ENCODE measurements around the gene NANOGP8. TPM values are rescaled to one million over a fixed set of nuclear protein-coding genes. Genes with fewer than 3 reads are reported as not detected.
A peak's percentile ranks its signal among the peaks of the same experiment; 100 is the strongest.

NANOGP8 gene
- total RNA-seq, 1 donor = under 0.01 TPM

- peak overlapping the region; percentile 26 for H3K4me2 ChIP-seq (ENCODE audit: insufficient read depth, low read length)
- no peak overlapping the region for H3K4me3 ChIP-seq (ENCODE audit: insufficient read depth, low read length)
- no peaks in the 10 kb centered on the region for H3K27me3 ChIP-seq (ENCODE audit: insufficient read depth, low read length)
- TF ChIP-seq CTCF (IDR thresholded peaks at IDR 0.05; ENCODE audit: extremely low read depth, low read depth, low read length) = no peak
- DNase-seq (ENCODE audit: insufficient read length, low spot score, missing footprints) = no peak
- no peaks in the 10 kb centered on the region for H3K9me3 ChIP-seq (ENCODE audit: low read depth, low read length)
- no peaks in the 10 kb centered on the region for H4K20me1 ChIP-seq (ENCODE audit: insufficient read depth, low read length)
- no peaks in the 10 kb centered on the region for H3K36me3 ChIP-seq (ENCODE audit: insufficient read depth, low read length)
- H2AFZ ChIP-seq (ENCODE audit: low read length) = peak overlapping the region; percentile 58
- no peaks in the 10 kb centered on the region for H3K79me2 ChIP-seq (ENCODE audit: insufficient read depth, low read length)
- no peaks in the 10 kb centered on the region for H3K4me1 ChIP-seq (ENCODE audit: insufficient read depth, low read length)
- no peak overlapping the region for H3K27ac ChIP-seq (ENCODE audit: low read depth, low read length)
Observed at GRCh38 chr15:35068846-35069475, 16.1 kb downstream of the NANOGP8 start.

GRCh38 chr15:35067496-35068347, 17.4 kb downstream of the NANOGP8 start:
- TF ChIP-seq CTCF (IDR thresholded peaks at IDR 0.05; ENCODE audit: extremely low read depth, low read depth, low read length) = no peak
- no peaks in the 10 kb centered on the region for H3K4me1 ChIP-seq (ENCODE audit: insufficient read depth, low read length)
- H4K20me1 ChIP-seq (ENCODE audit: insufficient read depth, low read length) = no peaks in the 10 kb centered on the region
- H2AFZ ChIP-seq (ENCODE audit: low read length) = peak overlapping the region; percentile 39
- peak overlapping the region; percentile 22 for H3K4me3 ChIP-seq (ENCODE audit: insufficient read depth, low read length)
- DNase-seq (ENCODE audit: insufficient read length, low spot score, missing footprints) = no peak
- no peaks in the 10 kb centered on the region for H3K79me2 ChIP-seq (ENCODE audit: insufficient read depth, low read length)
- H3K36me3 ChIP-seq (ENCODE audit: insufficient read depth, low read length) = no peaks in the 10 kb centered on the region
- no peaks in the 10 kb centered on the region for H3K27me3 ChIP-seq (ENCODE audit: insufficient read depth, low read length)
- no peak overlapping the region for H3K27ac ChIP-seq (ENCODE audit: low read depth, low read length)
- H3K9me3 ChIP-seq (ENCODE audit: low read depth, low read length) = no peaks in the 10 kb centered on the region
- H3K4me2 ChIP-seq (ENCODE audit: insufficient read depth, low read length) = peak overlapping the region; percentile 18

GRCh38 chr15:35066094-35066493, 19.0 kb downstream of the NANOGP8 start:
- Histone ChIP-seq H3K79me2 (ENCODE audit: insufficient read depth, low read length) (no peaks in the 10 kb centered on the region), H3K36me3 (ENCODE audit: insufficient read depth, low read length) (no peaks in the 10 kb centered on the region), H2AFZ (ENCODE audit: low read length) (no peak overlapping the region), H3K4me1 (ENCODE audit: insufficient read depth, low read length) (no peaks in the 10 kb centered on the region), H3K27me3 (ENCODE audit: insufficient read depth, low read length) (no peaks in the 10 kb centered on the region), H3K4me2 (ENCODE audit: insufficient read depth, low read length) (no peak overlapping the region), H3K27ac (ENCODE audit: low read depth, low read length) (no peak overlapping the region), H4K20me1 (ENCODE audit: insufficient read depth, low read length) (no peaks in the 10 kb centered on the region), H3K9me3 (ENCODE audit: low read depth, low read length) (no peaks in the 10 kb centered on the region), H3K4me3 (ENCODE audit: insufficient read depth, low read length) (no peak overlapping the region)
- TF ChIP-seq CTCF (IDR thresholded peaks at IDR 0.05; ENCODE audit: extremely low read depth, low read depth, low read length) = no peak
- DNase-seq (ENCODE audit: insufficient read length, low spot score, missing footprints) = no peak

GRCh38 chr15:35064576-35065190, 20.4 kb downstream of the NANOGP8 start:
- H3K27me3 ChIP-seq (ENCODE audit: insufficient read depth, low read length) = no peaks in the 10 kb centered on the region
- H3K36me3 ChIP-seq (ENCODE audit: insufficient read depth, low read length) = no peaks in the 10 kb centered on the region
- DNase-seq (ENCODE audit: insufficient read length, low spot score, missing footprints) = peak; percentile 57
- no peaks in the 10 kb centered on the region for H3K79me2 ChIP-seq (ENCODE audit: insufficient read depth, low read length)
- no peaks in the 10 kb centered on the region for H3K4me1 ChIP-seq (ENCODE audit: insufficient read depth, low read length)
- H3K9me3 ChIP-seq (ENCODE audit: low read depth, low read length) = no peaks in the 10 kb centered on the region
- no peak overlapping the region for H3K4me3 ChIP-seq (ENCODE audit: insufficient read depth, low read length)
- H3K4me2 ChIP-seq (ENCODE audit: insufficient read depth, low read length) = no peak overlapping the region
- no peak overlapping the region for H2AFZ ChIP-seq (ENCODE audit: low read length)
- TF ChIP-seq CTCF (IDR thresholded peaks at IDR 0.05; ENCODE audit: extremely low read depth, low read depth, low read length) = no peak
- no peaks in the 10 kb centered on the region for H4K20me1 ChIP-seq (ENCODE audit: insufficient read depth, low read length)
- H3K27ac ChIP-seq (ENCODE audit: low read depth, low read length) = no peak overlapping the region
